Measurements from ENCODE around the gene UNCX.

- TF ChIP-seq, protein P1, sequence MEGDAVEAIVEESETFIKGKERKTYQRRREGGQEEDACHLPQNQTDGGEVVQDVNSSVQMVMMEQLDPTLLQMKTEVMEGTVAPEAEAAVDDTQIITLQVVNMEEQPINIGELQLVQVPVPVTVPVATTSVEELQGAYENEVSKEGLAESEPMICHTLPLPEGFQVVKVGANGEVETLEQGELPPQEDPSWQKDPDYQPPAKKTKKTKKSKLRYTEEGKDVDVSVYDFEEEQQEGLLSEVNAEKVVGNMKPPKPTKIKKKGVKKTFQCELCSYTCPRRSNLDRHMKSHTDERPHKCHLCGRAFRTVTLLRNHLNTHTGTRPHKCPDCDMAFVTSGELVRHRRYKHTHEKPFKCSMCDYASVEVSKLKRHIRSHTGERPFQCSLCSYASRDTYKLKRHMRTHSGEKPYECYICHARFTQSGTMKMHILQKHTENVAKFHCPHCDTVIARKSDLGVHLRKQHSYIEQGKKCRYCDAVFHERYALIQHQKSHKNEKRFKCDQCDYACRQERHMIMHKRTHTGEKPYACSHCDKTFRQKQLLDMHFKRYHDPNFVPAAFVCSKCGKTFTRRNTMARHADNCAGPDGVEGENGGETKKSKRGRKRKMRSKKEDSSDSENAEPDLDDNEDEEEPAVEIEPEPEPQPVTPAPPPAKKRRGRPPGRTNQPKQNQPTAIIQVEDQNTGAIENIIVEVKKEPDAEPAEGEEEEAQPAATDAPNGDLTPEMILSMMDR (IDR thresholded peaks at IDR 0.05; ENCODE audit: low read length) = no peak
- TF ChIP-seq EZH2 (optimal IDR thresholded peaks at IDR 0.05; ENCODE audit: low read depth, low read length) (no peak), EZH2phosphoT487 (IDR thresholded peaks at IDR 0.05; ENCODE audit: low read length) (no peak)
Measured at GRCh38 chr7:1192171-1192676, 40.4 kb upstream of the UNCX start.
